CD4-positive, alpha-beta T cell treated with Interferon gamma for 1 hour (primary cell): ENCODE measurements around the gene ULK3.

Experiments
- DNase-seq: peaks from one replicate; pipeline ENCODE4 v3.0.0-alpha.2; 2020

The ULK3 gene

DNA sequence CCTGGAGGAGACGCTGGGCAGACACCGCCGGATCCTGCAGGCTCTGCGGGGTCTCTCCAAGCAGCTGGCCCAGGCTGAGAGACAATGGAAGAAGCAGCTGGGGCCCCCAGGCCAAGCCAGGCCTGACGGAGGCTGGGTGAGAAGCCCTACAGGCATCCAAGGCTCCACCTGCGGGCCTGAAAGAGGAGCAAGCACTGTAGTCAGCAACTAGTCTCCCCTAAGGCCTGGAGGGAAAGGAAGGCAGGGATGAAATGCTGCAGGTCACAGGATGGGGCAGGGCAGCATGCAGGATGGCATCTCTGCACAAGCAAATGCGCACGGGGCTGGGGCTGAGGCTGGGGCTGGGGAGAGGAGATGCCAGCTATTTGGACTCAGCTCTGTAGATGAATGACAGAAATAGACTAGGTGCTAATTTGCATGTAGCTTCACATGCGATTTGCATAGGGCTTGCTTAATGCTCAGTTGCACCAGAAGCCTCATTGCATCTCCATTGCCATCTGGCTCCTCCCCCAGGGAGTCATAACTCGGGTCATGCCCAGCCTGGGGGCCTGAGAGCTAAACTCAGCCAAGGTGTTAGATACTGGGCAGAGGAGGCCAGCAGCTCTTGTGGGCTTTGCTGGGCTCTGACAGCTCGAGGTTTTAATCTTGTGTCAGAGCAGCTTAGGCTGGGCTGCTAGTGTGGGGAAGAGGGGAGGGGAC is 21.7 kb downstream of the ULK3 start:
- DNase-seq: peak; percentile 47

DNA sequence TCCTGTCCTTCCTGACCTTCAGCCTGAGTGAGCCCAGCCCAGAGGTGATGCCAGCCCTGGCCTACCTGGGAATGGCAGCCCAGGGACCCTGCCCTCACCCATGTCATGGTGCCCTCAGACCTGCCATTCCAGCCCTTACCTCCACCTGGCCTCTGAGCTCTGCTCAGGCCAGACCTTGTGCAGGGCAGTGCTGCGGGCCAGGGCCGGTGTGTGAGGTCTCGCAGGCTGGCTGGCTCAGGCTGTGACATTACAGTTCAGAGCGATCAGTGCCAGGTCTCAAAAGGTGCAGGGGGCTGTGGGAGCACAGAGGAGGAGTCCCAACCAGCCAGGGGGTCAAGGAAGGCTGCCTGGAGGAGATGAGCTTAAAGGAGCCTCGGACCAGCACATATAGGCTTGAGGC is 22.9 kb downstream of the ULK3 start:
- no peak for DNase-seq

DNA sequence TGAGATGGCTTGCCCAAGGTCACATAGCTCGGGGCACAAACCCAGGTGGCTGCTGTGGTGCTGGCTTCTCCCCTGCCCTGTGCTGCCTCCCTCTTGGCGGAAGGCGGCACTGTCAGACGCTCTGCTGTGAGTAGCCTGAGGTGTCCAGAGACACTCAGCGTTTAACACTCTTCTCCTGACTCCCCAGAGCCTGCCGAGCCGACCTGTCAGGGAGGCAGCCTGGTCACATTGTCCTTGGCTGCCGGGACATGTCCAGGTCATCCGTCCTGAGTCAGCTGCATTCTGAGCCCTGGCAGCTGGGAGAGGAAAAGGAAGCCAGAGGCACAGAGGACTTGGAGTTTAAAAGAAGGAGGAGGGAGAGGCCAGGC is 25.6 kb downstream of the ULK3 start:
- DNase-seq: no peak

DNA sequence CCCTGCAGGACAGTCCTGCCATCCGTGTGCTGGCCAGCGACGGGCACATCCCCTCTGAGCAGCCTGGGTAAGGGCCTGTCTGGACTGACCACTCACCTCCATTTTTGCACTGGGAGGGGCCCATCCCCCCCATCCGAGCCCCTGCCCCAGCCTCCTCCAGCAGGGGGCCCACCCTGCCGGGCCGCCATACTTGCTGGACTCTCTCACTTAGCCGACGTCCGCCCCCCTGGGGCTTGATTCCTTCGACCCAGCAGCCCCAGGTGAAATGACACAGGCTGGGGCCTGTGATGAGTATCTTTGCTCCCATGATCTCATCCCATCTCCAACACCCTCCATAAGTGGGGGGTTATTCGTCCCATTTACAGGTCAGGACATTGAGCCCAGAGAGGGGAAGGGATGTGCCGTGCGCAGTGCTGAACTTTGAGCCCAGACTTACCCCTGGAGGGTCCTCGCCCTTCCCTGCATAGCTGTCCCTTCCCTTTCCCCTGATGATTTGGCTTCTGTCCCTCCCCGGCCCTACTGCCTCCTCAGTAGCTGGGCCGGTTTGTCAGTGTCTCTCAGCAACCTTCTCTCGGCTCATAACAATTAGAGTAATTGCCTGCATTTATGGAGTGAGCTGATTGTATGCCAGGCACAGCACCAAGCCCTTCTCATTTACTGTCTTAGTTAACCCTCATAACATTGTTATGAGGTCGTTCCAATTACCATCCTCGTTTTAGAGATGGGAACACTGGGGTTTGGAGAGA is 26.2 kb downstream of the ULK3 start:
- DNase-seq: no peak

DNA sequence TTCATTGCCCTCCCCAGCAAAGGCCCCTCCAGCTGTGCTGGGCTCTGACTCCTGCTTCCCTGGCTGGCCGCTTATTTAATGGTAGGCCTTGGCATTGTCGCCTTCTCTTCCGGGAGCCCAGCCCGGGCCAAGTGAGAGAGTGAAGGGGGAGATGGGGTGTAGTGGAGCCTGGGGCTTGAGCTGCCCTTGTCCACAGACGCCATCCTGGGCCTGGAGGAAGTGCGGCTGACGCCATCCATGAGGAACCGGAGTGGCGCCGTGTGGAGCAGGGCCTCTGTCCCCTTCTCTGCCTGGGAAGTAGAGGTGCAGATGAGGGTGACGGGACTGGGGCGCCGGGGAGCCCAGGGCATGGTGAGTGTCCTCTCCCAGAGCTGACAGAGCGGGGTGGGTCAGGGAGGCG is 27.0 kb downstream of the ULK3 start:
- no peak for DNase-seq

DNA sequence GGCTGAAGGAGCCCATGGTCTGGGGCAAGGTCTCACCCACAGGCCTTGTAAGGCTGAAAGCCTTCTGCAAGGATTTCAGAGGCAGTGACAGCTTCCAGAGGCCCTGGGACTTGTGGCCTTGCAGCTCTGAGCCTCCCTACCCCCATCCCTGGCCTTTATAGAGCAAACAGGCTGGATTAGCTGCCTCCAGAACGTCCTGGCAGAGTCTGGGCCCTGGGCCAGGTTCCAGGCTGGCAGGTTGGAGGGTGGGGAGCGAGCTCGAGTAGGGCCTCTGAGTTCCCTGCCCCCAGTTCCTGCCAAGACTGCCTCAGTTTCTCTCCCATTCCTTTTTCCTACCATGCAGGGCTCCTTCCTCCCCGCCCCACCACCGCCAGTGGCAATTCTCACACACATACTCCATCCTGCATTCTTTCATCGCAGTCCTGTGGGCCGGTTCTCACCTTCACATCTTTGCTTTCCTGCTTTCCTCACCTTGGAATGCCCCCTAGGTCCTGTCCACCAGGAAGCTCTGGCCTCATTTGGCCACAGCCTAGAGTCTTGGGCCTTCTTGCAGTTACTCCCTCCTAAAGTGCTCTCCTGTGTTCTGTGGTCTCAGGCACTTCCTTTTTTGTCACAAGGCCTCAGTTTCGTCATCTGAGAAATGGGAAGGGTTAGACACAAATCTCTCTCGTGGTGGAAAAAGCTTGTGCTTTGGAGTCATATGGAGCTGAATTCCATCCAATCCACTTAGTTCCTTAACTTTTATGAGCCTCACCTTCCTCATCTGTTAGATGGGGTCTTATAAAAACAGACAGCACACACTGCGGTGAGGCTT is 27.6 kb downstream of the ULK3 start:
- DNase-seq: no peak

DNA sequence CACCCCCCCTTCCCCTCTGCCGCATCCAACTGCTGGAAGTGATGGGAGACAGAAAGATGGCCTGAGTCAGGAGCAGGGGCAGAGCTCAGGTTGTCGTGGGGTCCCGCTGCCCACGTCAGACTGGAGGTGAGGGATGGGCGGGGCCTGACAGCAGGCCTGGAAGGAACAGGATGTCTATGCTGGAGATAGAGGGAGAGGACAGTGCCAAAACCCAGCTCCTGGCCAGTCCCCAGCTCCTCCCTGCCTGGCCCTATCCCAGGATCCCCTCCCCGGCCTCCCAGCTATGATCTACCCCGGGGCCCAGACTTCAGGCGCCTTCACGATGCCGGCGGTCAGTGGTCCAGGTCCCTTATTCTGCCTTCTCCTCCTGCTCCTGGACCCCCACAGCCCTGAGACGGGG is 30.4 kb downstream of the ULK3 start, which contains the start of gene LMAN1L:
Gene LMAN1L, plus strand, starts transcription at position 303 of the 400 bp plus-strand sequence. Its CDS starts 20 bp downstream, at position 323.
- DNase-seq: no peak

DNA sequence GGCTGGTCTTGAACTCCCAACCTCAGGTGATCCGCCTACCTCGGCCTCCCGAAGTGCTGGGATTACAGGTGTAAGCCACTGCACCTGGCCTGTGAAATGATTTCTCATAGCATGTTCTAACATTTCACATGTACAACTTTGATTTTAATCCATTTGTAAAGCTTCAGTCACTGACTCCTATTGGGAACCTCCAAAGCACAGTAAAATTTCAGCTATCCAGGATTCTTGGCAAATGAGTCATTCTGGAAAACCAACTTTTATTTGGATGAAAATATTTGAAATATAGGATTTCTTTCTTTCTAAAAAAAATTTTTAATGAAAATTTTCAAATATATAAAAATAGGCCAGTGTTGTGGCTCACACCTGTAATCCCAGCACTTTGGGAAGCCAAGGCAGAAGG is 33.0 kb downstream of the ULK3 start:
- no peak for DNase-seq

DNA sequence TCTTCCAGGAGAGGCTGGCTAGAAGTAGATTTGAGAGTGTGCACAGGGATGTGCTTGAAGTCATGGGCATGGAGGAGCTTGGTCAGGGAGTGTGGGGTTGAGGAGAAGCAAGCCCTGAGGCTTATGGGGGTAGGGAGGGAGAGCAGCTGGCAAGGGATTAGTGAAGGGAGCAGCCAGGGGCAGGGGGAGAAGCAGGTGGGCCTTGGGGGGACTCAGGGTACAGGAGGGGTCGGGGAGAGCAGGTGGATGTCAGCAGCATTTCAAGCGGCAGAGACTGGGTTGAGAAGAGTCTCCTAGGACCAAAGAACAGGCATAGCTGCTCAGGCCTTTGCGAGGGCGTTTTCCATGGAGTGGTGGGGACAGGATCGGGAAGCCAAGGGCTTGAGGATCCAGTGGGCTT is 33.7 kb downstream of the ULK3 start:
- DNase-seq: no peak

DNA sequence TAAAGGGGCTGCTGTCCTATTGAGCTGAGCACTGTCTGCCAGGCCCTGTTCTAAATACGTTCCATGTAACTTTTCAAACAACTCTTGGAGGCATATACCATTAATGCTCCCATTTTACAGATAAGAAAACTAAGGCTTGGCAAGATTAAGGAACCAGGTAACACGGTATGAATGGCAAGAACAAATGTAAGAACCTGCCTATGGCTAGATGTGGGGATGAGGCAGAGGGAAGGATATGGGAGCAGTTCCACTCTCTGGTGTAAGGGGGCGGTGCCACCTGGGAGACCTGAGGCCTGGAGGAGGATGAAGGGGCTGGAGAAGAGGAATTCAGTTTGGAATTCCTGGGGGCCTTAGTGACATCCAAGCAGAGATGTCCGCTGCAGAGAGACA is 34.1 kb downstream of the ULK3 start:
- DNase-seq: no peak

DNA sequence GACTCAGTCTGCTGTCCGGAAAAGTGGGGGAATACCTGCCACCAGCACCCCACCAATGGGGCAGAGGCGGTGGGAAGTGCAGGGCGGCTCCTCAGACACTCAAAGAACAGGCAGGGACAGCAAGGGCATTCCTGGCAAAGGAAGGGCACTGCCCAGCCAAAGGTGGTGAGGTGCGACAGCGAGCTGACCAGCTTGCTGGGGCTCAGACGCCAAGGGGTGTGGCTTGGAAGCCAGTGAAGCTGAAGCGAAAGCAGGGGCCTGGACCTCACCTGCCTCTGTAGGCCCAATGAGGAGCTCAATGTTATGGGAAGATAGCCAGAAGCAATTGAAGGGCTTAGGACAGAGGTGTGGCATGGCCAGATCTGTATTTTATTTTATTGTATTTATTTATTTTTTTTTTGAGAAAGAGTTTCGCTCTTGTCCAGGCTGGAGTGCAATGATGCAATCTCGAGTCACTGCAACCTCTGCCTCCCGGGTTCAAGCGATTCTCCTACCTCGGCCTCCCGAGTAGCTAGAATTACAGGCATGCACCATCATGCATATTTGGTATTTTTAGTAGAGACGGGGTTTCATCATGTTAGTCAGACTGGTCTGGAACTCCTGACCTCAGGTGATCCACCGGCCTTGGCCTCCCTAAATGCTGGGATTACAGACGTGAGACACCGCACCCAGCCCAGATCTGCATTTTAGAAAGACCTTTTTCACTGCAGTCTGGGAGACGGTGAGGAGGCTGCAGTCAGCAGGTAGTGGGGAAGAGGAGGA is 34.7 kb downstream of the ULK3 start:
- DNase-seq: no peak

DNA sequence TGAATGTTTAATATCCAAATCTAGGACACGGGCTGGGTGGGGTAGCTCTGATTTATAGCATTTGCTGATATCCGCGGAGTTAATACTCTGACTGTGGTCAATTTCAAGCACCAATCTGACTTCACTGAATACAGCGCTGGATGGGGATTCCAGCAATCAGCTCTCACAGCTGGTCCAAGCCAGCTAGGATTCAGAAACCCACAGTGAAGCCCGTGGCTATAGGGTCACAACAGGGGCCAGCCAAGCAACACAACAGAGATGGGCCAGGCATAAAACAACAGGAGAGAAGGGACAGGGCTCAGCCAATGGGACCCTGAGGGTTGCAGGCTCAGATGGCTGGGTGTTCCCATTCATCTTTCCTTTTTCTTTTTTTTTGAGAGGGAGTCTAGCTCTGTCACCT is 35.7 kb downstream of the ULK3 start:
- DNase-seq: no peak

DNA sequence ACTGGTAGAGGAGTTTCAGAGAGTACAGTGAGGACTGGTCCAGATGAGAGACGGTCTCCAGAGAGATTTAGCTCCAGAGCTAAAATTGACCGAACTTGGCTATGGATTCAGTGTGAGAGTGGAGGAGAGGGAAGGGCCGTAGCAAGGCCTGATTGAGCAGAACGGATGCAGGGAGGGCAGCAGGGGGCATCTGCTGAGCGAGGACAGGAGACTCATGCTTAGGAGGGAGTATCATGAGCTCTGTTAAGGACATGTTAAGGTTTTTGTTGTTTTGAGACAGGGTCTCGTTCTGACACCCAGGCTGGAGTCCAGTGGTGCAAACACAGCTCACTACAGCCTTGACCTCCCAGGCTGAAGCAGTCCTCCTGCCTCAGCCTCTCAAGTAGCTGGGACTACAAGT is 38.0 kb downstream of the ULK3 start:
- DNase-seq: no peak

DNA sequence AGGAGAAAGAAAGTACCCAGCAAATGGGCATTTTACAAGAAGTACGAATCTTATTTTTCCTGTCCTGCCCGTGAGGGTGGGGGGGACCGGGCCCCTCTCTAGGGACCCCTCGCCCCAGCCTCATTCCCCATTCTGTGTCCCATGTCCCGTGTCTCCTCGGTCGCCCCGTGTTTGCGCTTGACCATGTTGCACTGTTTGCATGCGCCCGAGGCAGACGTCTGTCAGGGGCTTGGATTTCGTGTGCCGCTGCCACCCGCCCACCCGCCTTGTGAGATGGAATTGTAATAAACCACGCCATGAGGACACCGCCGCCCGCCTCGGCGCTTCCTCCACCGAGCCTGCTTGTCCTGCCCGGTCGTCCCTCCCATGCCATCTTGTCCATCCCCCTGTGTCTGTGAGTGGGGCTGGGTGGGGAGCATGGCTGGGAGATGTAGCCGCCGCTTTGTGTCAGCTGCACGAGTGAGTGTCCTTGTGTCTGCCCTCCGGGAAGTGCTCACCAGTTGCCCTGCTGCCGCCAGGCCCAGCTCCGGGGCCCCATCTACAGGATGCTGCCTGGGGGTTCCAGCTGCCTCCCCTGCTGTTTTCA is 40.0 kb downstream of the ULK3 start:
- no peak for DNase-seq

DNA sequence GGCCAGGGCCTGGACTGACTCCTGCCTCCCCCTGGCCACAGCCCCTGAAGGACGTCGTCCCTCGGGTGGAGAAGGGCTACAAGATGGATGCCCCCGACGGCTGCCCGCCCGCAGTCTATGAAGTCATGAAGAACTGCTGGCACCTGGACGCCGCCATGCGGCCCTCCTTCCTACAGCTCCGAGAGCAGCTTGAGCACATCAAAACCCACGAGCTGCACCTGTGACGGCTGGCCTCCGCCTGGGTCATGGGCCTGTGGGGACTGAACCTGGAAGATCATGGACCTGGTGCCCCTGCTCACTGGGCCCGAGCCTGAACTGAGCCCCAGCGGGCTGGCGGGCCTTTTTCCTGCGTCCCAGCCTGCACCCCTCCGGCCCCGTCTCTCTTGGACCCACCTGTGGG is 40.7 kb downstream of the ULK3 start:
- no peak for DNase-seq

DNA sequence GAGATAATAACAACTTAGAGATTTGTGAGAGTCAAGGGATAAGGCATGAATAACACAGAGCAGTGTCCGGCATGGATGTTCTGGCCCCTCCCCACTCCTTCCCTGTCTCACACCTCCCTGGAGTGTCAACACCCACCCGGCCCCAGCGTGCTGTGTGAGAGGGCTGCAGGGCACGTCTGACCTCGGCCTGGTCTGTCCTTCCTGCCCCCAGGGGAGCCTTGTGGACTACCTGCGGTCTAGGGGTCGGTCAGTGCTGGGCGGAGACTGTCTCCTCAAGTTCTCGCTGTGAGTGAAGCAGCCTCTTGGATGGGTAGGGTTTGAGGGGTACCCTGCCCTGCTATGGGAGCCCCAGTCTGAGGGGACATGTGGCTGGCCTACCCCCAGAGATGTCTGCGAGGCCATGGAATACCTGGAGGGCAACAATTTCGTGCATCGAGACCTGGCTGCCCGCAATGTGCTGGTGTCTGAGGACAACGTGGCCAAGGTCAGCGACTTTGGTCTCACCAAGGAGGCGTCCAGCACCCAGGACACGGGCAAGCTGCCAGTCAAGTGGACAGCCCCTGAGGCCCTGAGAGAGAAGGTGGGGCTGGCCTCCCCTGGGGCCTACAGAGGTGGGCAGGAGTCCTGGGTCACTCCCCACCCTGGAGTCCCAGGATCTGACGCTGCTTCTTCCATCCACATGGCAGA is 41.5 kb downstream of the ULK3 start:
- no peak for DNase-seq

DNA sequence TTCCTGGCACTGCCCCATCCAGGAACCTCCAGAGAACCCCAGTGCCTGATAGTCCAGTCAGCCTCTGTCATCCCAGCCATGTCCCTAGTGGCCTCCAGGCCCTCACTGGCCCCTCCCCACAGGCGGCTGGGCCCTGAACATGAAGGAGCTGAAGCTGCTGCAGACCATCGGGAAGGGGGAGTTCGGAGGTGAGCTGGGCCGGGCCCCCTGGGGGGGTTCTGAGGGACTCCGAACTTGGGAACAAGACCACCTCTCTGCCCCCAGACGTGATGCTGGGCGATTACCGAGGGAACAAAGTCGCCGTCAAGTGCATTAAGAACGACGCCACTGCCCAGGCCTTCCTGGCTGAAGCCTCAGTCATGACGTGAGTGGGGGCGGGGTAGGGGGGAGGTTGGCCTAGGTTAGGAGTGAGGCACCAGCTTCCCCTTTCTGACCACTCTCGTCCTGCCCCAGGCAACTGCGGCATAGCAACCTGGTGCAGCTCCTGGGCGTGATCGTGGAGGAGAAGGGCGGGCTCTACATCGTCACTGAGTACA is 42.3 kb downstream of the ULK3 start:
- no peak for DNase-seq

DNA sequence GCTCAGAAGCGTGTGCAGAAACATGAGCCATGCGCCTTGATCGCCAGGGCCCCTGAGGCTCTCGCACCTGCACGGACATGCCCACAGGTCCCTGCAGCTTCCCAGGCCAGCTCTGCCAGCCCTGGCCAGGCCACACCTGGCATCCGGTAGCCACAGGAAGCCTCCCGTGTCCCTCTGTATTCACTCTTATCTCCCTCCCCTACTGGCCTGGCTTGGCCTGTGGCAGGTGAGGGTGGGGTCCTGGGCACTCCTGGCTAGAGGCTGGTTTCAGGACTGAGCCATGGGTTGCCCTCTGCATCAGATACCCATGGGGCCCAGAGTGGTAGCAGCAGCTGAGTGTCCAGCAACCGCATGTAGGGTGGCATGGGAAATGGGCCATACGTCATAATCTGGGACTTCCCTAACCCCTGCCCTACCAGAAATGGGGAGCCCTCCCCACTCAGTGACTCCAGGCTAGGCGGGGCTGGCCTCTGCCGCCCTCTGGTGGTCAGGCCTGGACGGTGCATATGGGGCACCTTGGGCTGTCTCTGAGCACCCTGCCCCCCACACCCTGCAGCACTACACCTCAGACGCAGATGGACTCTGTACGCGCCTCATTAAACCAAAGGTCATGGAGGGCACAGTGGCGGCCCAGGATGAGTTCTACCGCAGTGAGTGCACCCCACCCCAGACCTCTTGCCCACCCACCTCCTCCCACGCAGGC is 42.9 kb downstream of the ULK3 start:
- peak; percentile 89 for DNase-seq

DNA sequence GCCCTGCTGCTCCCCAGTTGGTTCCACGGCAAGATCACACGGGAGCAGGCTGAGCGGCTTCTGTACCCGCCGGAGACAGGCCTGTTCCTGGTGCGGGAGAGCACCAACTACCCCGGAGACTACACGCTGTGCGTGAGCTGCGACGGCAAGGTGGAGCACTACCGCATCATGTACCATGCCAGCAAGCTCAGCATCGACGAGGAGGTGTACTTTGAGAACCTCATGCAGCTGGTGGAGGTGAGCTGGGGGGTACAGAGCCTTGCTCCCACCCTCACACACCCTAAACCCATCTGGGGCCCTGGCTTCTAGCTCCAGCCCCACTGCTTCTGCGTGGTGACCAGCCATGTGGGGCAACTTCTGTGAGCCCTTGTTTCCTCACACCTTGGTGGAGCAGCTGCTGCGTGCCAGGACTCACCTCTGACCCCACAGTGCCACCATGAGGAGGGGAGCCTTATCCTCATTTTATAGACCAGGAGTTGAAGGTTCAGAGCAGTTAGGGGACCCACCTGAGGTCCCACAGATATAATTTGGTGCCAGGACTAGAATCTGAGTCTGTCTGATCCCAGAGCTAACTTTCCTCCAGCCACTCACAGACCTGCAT is 43.6 kb downstream of the ULK3 start:
- DNase-seq: no peak

DNA sequence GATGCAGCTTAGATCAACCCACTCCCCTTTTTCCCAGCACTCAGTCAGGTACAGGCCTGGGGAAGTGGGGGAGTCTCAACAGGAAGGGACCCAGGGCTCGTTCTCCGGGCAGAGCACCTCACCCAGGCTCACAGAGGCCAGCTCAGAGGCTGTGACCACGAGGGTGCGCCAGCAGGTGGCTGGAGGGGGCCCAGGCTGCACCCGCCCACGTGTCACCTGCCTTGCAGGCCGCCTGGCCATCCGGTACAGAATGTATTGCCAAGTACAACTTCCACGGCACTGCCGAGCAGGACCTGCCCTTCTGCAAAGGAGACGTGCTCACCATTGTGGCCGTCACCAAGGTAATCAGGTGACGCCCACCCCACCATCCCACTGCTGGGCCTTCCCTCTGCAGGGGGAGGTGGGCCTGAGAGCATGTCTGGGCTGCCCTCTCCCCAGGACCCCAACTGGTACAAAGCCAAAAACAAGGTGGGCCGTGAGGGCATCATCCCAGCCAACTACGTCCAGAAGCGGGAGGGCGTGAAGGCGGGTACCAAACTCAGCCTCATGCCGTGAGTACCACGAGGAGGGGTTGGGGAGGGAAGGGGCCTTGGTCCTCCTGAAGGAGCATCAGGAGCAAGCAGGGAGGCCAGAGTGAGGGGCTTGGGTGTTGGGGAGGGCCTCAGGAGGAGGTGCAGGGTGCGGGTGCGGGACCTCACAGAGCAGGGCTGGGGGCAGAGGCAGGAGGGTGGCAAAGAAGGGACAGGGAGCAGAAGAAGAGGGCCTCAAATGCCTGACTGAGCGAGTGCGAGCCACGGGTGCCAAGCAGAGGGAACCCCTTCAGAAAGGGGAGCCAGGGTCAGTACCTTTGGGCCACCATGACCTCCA is 44.3 kb downstream of the ULK3 start:
- DNase-seq: no peak
